Dermis blood vessel endothelial cell (primary cell): ENCODE measurements around the gene PRKCB. TPM values are rescaled to one million over a fixed set of nuclear protein-coding genes. Genes with fewer than 3 reads are reported as not detected.

Source experiments
- DNase-seq: peaks from one replicate; pipeline ENCODE4 v3.0.0; 2010
- total RNA-seq: library from RNA; depleted of rRNA; stranded (reverse); fragments of >200 nt; gene quantifications from 2 replicates; pipeline ENCODE4 v1.2.3, GENCODE V29; 2014

PRKCB gene
- total RNA-seq, 1 donor from 2014 or later = not detected

GRCh38 chr16:23836404-23837311 is 875 bp downstream of the PRKCB start:
- DNase-seq = no peak

- DNase-seq = no peak
Measured at GRCh38 chr16:23837553-23838308, 1.9 kb downstream of the PRKCB start.

GRCh38 chr16:23838485-23839142 is 2.8 kb downstream of the PRKCB start:
- no peak for DNase-seq

- DNase-seq = no peak
Measured at GRCh38 chr16:23840310-23840709, 4.5 kb downstream of the PRKCB start.

- no peak for DNase-seq
Measured at GRCh38 chr16:23842137-23842600, 6.4 kb downstream of the PRKCB start.

- no peak for DNase-seq
Measured at GRCh38 chr16:23843143-23843542, 7.4 kb downstream of the PRKCB start.

- no peak for DNase-seq
Measured at GRCh38 chr16:23847251-23847650, 11.5 kb downstream of the PRKCB start.

GRCh38 chr16:23847948-23848347 is 12.2 kb downstream of the PRKCB start:
- DNase-seq = no peak

- DNase-seq = no peak
Measured at GRCh38 chr16:23848958-23849357, 13.2 kb downstream of the PRKCB start.

GRCh38 chr16:23852794-23853562 is 17.2 kb downstream of the PRKCB start:
- no peak for DNase-seq

- DNase-seq = no peak
Measured at GRCh38 chr16:23855010-23855409, 19.2 kb downstream of the PRKCB start.

GRCh38 chr16:23856251-23856709 is 20.5 kb downstream of the PRKCB start:
- no peak for DNase-seq

- DNase-seq = no peak
Measured at GRCh38 chr16:23857256-23857880, 21.6 kb downstream of the PRKCB start.

- DNase-seq = no peak
Measured at GRCh38 chr16:23857881-23858269, 22.1 kb downstream of the PRKCB start.

GRCh38 chr16:23858542-23858941 is 22.8 kb downstream of the PRKCB start:
- DNase-seq = no peak

GRCh38 chr16:23859713-23860269 is 24.0 kb downstream of the PRKCB start:
- no peak for DNase-seq

- DNase-seq = no peak
Measured at GRCh38 chr16:23861874-23862273, 26.1 kb downstream of the PRKCB start.

GRCh38 chr16:23862556-23862955 is 26.8 kb downstream of the PRKCB start:
- no peak for DNase-seq

- DNase-seq = no peak
Measured at GRCh38 chr16:23863511-23864422, 28.0 kb downstream of the PRKCB start.

GRCh38 chr16:23865853-23866252 is 30.1 kb downstream of the PRKCB start:
- no peak for DNase-seq
